Activated effector memory CD4-positive, alpha-beta T cell treated with anti-CD3 and anti-CD28 coated beads, Interleukin-2, amount 50 U/mL, for 16 hours (primary cell): ENCODE data around the gene TMEM123.

Experiments
- DNase-seq: peaks from one replicate; pipeline ENCODE4 v3.0.0-alpha.2; 2020

Gene TMEM123

DNA sequence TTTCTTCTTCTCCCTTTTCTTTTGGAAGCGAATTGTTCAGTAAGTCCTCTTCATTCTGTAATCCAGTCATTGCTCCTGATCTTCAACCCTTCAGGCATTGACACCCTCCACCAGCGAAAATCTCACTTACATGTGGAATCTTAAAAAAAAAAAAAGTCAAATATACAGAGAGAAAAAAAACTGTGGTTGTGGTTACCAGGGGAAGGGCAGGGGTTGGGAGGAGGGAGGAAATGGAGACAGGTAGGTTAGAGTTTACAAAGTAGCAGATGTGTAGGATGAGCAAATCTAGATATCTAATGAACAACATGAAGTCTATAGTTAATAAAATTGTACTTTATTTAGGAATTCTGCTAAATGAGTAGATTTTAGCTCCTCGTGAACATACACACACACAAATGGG lies 17.7 kb upstream of the TMEM123 start:
- DNase-seq: no peak

DNA sequence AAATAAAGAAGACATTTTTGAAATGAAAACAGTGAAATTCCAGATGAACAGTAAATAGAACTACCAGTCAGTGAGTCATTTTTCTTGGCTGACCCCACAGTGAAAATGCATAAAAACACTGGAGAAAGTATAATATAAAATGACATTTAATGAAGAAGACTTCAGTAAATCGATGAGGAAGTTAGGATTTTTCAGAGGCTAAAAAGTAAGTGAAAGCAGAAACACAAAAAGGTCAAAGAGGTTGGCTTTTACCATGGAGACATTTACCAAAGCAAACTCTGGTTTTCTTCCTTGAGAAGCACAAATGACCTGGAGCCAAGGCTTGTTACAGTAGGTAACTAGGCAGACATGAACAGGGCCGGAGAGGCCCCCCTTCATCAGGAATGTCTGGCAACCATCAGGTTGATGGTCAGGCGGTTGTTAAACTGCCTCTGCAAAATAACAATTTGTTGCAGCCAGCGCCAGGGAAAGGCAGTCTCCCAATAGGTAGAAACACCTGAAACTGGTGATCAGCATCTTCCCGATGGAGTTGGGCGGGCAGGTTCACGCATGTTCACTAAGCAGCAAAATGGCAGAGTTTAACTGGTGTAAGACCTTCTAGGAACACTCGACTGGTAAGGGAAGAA lies 16.7 kb upstream of the TMEM123 start:
- DNase-seq: no peak

DNA sequence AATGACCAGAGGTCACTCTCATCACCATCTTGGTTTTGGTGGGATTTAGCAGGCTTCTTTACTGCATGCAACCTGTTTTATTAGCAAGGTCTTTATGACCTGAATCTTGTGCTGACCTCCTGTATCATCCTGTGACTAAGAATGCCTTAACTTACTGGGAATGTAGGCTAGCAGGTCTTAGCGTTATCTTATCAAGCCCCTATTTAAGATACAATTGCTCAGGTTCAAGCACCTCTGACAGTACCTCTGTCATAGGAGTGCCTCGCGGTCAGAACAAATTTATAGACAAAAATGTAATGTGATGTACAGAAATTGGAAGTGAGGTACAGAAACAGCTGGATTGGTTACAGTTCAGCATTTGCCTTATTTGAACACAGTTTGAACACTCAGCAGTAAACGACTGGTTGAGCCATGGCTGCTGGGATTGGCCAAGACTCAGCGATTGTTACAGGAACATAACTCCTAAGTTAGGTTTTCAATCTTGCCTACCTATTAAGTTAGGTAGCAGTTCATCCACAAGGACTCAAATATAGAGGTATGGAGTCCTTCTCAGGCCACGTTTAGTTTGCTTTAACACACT lies 16.1 kb upstream of the TMEM123 start:
- no peak for DNase-seq

DNA sequence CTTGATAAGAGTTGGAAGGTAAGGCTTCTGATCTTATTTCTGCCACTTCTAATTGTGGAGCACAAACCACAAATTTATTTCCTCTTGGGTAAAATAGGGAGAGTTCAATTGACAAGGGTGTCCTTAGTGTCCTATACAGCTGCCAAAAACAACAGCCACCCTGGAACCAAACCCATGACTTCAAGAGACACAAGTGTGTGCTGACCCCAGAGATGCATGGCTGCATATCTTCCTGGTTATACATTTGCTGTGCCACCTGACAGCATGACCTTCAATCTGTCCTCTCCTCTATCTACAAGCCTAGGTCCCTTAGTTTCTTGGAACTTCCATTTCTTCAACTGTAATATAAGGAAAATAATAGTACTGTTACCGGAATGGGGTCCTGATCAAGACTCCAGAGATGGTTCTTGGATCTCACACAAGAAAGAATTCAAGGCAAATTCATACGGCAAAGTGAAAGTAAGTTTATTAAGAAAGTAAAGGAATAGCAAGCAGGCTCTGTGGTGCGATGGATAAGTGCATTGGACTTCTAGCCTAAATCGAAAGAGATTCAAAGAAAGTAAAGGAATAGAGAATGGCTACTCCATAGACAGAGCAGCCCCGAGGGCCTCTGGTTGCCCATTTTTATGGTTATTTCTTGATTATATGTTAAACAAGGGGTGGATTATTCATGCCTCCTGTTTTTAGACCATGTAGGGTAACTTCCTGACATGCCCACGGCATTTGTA lies 15.5 kb upstream of the TMEM123 start:
- DNase-seq: no peak

DNA sequence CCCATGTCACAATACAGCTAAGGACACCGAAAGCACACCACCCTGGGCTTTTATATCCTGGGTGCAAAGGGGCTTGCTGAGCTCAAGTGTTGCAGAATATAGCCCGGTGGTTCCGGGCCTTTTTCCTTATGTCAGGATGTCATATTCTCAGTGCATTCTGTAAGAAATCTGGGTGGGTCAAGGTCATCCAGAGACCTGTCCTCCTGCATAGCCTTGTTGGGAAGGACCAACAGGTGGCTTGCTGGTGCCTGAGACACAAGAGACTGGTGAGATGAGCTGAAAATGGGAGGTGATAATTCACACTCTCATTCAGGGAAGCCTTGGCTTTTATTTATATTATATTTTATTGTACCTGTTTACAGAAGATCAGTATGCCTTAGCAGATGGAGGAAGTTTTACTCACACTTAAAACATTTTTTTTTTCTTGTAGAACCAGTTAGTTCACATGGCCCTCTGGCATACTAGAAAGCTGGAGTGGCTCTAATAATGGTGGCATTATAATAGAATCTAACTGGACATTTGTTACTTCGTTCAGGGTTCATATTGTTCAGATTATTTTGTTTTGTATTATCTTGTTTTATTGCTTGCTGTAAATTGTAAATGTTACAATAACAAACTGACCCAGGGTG lies 14.6 kb upstream of the TMEM123 start:
- DNase-seq: no peak

DNA sequence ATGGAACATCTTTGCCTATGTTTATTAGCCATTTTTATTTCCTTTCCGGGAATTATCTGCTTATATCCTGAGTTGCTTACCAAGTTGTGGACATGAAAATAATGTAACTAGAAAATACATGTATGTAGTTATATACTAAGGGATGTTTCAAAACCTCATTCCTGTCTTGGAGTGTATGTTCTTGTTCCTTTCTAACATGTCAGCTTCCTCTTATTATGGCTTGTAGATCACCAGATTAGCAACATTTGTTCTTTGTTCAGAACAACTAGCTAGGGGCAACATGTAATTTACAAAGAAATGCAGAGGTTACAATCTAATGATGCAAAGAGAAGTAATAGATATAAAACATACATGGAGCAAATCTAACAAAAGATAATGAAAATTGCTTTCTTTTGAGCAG lies 13.1 kb upstream of the TMEM123 start:
- no peak for DNase-seq

DNA sequence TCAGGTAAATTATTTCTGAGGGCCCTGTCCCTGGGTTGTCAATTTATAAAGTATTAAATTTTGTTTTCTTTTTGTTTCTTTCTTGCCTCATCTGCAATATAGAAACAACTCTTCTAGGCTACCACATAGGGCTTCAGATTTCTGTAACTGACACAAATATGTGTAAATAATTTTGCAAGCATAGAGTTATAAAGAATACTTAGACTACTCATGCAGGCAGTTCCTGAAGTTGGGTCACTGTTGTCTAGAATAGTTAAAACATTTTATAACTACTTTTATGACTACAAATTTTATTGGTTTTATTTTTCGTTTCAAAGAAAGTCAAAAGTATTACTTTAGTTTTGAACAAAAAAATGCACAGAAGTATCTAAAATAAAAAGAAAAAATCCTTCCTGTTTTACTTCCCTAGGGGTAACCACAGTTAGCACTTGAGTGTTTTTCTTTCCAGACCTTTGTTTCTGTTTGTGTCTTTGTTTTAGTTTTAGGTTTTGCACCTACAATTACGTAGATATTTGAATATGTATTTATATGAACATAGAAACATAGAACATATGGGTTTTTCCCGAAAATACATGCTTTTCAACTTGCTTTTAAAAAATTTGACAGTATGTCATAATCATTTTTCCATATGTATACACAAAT lies 12.4 kb upstream of the TMEM123 start:
- DNase-seq: no peak

DNA sequence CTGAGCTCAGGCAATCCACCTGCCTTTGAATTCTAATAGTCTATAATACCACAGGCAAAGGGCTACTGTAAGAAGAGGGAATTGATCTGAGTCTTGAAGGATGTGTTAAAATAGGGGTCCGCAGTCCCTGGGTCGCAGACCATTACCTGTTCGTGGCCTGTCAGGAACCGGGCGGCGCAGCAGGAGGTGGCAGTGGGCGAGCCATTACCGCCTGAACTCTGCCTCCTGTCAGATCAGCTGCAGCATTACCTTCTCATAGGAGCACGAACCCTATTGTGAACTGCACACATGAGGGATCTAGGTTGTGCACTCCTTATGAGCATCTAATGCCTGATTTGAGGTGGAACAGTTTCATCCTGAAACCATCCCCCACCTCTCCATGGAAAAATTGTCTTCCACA lies 11.5 kb upstream of the TMEM123 start:
- no peak for DNase-seq

DNA sequence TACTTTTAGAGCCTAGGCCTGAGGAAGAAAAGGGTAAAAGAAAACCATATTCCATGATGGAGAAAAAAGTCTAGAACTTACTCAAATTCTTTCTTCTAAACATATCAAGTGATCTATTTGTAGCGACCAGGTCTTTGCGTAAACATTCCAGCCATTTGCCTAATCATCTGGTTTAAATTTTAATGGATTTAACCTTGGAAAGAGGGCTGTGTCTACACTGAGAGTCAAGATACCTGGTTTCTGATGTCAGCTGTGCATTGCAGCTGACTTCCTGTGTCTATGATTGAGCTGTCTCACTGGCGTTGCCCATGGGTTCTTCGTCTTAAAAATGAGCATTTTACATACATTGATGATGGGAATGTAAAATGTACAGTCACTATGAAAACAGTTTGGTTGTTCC lies 10.0 kb upstream of the TMEM123 start:
- DNase-seq: no peak

DNA sequence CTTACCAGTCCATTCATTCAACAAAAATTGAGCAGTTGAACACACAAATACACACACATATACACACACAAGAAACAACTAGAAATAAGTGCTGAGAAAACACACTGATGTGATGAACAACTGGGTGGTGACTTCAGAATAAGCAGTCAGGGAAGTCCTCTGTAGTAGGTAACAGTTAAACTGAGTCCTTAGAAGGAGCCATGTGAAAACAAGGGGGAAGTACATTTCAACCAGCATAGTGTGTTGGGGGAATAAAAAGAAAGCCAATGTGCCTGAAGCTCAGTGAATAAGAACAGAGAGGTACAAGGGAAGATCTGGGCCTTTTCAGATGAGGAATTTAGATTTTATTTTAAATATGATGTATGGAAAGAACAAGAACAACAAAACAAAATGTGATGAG lies 6.8 kb upstream of the TMEM123 start:
- DNase-seq: no peak

DNA sequence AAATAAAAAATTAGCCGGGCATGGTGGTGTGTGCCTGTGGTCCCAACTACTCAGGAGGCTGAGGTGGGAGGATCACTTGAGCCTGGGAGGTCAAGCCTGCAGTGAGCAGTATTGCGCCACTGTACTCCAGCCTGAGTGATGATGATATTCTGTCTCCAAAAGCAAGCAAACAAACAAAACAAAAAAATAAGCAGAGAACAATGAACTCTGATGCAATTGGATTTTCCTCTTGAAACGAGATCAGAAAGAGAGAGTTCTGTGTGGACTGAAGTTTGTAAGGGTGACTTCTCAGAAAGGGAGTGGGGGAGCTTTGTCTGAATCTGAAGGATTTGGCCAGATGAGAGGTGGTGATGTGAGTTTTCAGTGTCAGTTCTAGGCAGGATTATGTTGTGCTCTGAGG lies 6.0 kb upstream of the TMEM123 start:
- no peak for DNase-seq

DNA sequence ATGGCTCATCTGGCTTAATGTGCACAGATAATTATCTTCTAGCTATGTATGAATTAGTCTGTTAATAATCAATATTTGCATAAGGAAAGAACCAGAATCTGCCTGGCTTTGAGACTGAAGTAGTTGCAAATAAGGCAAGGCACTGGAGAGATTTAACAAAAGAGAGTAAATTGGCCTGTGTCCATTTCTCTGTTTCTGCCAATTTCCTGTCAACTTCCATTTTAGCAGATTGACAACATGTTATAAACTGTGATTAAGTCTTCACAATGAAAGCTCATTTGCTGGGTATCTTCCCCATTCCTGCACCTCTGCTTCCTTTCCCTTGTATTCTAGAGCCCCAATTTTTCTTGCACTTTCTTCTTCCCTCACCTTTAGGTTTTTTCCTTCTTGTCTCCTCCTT lies 5.3 kb upstream of the TMEM123 start:
- DNase-seq: no peak

DNA sequence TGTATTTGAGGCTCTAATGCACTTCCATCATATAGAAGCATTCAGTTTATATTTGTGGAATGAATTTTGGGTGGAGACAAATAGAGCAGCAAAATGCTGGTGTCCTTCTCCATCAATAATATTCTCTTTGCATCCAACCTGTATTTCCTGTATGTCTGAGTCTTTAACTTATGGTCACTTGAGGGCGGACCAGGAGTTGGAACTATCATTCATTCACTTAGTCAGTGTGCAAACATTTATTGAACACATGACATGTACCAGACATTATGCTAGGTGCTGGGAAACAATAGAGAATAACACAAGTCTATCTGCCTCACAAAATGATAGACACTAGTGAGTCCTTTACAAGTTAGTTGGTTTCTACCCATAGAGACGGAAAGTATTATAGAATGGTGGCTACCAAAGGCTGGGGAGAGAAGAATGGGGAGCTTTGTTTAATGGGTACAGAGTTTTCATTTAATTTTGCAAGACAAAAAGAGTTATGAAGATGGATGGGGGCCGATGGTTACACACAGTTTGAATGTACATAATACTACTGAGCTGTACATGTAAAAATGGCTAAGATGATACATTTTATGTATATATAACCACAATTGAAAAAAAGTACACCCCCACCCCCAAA lies 4.6 kb upstream of the TMEM123 start:
- no peak for DNase-seq

DNA sequence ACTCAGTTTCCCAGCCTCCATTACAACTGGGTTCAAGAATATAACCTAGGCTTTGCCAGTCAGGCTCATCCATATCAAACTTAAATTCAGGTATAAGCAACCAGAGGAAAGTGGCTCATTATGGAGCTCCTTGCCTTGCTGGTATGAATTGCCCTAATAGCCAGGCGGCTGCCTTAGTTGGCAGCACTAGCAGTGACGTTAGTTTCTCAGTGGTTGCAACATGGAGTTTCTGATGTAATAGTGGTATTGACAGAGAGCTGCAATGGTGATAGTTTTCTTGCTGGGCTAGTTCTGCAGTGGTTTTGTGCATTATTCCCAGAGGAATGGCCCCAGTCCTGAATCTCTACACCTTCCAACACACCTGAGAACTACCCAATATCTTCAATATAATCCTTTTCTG lies 3.8 kb upstream of the TMEM123 start:
- DNase-seq: no peak

DNA sequence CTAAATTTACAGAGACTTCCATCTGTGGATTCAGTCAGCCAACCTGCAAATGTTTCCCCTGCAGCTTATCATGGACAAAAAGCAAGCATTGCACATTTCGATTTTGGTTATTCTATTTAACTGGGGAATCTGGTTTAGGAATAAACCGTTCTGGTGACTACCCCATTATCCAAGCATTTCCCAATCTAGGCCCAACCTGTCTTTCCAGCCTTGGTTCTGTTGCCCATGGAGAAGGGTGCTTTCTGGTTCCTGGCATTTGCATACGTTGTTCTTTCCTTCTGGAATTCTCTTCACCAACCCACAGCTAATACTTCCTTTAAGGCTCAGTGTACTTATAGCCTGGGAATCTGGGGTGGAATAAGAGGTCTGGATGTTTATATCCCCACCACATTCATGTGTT lies 1.4 kb upstream of the TMEM123 start:
- no peak for DNase-seq

DNA sequence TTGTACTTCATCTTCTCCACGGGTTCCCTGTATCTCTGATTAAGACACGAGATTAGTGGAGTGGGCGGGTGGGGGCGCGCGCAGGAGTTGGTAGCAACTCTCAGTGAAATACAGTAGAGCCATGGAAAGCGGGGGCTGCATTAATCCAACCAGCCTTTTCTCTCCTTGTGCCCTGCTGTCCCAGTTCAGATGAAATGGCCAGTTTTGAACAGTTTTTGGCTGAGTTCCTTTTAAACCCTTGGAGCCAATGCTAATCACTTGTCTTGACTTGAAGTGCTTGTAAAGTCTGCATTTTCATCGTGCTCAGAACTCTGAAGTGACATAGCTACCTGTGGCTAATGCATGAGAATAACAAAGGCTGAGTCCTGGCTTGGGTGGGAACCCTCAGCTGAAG lies 734 bp upstream of the TMEM123 start:
- no peak for DNase-seq

DNA sequence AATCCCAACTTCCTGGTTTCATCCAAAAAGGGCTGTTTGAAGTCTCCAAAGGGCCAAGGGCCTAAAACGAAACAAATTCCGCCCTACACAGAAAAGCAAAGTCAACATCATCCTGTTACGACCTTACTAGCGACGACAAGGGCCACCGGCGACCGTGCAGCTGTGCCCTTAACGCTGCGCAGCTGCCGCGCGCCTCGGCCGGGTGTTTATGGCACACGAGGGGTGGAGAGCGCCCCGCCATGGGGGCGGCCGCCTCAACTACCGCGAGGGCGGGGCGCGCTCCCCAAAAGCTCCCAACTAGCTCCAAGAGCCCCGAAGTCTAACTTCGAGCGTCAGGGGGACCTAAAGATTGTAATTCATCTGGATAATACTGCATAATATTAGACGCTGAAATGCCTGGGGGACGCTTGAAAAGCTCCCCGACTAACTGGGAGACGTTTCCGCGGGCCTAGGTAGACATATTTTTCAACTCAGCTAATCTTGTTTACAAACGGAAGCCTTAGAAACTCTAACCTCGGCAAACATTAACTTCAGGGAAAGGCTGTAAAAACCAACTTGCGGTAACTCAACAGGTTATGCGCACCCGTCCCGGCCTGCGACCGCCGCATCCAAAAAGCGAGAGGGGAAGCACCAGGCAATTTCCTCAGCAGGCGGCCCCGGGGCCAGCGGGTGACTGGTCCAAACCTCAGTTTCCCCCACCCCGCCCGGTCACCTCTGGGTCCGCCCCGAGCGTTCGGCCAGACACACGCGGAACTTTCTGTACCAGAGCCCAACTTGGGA lies 694 bp downstream of the TMEM123 start:
- peak; percentile 91 for DNase-seq

DNA sequence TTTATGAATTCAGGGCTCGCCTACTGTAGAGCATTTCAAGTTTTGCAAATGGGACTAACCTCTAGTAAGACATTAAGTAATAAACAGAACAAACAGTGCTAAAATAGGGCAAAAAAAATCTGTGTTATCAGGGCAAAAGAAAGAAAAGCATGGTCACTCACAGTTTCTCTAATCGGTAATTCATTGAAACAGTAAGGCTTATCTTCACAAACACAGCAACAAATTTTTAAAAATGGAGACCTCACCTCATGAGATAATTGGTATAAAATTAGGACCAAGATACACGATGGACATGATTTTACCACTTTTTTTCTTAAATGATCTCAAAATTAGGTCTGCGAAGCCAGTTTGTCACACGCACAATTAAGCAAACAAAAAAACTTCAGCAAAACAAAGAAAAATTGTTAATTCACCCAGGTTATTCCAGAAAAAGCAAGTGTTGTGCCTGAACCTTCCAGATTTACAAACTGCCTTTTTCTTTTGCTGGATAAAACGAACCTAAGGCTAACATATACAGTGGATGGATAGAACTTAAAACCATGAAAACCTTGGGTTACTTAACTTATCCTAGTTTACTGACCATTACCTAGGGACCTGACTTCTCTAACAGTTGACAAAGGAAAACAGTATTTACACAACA lies 1.4 kb downstream of the TMEM123 start:
- DNase-seq: no peak

DNA sequence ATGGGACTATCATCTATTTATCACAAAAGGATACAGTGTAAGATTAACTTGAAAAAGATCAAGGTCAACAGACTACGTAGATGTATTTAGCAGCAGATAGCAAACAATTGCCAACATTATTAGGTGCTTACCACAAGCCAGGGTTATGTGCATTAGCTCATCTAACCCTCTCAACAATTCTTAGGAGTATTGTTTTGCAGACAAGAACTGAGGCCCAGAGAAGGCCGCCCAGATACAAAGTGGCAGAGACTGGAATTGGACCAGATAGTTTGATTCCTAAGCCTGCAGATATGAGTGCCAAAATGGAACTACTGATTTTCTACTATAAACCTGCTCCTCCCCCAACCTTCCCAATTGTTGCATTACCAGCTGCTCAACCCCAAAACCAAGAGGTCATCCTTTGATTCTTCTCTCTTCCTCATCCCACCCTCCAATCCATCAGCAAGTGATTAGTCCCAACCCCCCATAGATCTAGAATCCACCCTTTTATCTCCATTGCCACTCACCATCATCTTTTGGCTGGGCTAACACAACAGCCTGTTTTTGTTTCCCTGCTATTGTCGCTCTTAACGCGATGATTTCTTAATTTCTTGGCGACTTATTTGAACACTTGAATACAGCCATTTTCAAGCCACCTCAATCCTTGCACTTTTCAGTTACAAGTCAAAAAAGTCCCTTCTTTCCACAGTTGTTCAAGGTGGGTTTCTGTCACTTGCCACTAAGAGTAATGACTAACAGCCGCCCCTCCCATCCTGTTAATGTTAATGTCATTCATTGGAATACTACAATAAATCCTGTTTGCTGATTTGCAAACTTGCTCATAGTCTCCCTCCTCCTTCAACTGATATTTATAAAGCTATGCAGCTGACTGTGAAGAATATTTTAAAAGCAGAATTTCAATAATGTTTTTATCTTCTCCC lies 2.7 kb downstream of the TMEM123 start:
- DNase-seq: no peak

DNA sequence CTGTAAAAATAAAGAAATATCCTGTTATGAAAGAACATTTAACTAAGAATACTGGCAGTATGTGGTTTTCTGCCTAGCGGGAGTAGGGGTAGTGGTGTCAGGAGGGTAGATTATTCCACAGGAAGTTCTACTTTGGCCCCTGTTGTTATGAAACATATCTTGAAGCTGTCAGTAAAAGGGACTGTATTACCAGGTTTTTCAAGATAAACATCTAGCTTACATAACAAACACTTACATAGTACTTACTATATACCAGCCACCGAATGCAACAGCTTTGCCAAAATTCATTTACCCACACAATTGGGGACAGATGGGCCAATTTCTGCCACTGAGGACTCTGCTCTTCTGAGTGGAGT lies 3.7 kb downstream of the TMEM123 start:
- DNase-seq: no peak
